IMR-90 (cell line): Measurements from ENCODE around the gene CNPY4. TPM values are rescaled to one million over a fixed set of nuclear protein-coding genes. Genes with fewer than 3 reads are reported as not detected.
A peak's percentile ranks its signal among the peaks of the same experiment; 100 is the strongest.

Experiments used
- ATAC-seq: fragments of 200-7000 bp; cut with Tn5 transposase; 2 replicates; pipeline ENCODE4 v1.9.1; 2020; ENCODE audit warnings: low read depth, mild to moderate bottlenecking, moderate library complexity
- BruUV-seq: library from RNA; stranded (reverse); fragments of 400-500 nt; replicated peaks from 2 replicates; lab custom pipeline; 2021; lab: Mats Ljungman, UMichigan
- CTCF ChIA-PET: fragments of 300-600 bp; formaldehyde crosslinking; extraction: SDS; loops from one replicate; lab custom pipeline; 2021; ENCODE audit warnings: antibody characterized with exemption; lab: Yijun Ruan, JAX
- POLR2A ChIA-PET: fragments of 300-600 bp; sonication (Branson Sonifier 250); formaldehyde crosslinking; loops from one replicate; lab custom pipeline; 2022; ENCODE audit warnings: antibody characterized with exemption; ENCODE audit not compliant: unreplicated experiment; lab: Charles Lee
- DNase-seq: peaks from one replicate; pipeline ENCODE4 v3.0.0; 2013
- H2AFZ ChIP-seq: replicated peaks from 2 replicates; pipeline ENCODE3; 2013; ENCODE audit warnings: low read length, mild to moderate bottlenecking; ENCODE audit not compliant: poor library complexity
- H2AK5ac ChIP-seq: 2 replicates; pipeline ENCODE4 v1.6.1; 2013; ENCODE audit warnings: low read depth, low read length, inconsistent platforms
- H2AK9ac ChIP-seq: replicated peaks from 2 replicates; pipeline ENCODE3; 2013; ENCODE audit warnings: mild to moderate bottlenecking, low read depth, low read length, moderate library complexity; ENCODE audit not compliant: poor library complexity
- H2BK120ac ChIP-seq: 2 replicates; pipeline ENCODE4 v1.6.1; 2013; ENCODE audit warnings: low read depth, low read length, inconsistent platforms
- H2BK15ac ChIP-seq: 3 replicates; pipeline ENCODE4 v1.6.1; 2013; ENCODE audit warnings: low read depth, low read length, inconsistent platforms
- H2BK20ac ChIP-seq: 2 replicates; pipeline ENCODE4 v1.6.1; 2013; ENCODE audit warnings: low read depth, mild to moderate bottlenecking, inconsistent platforms, low read length, moderate library complexity
- H2BK5ac ChIP-seq: 2 replicates; pipeline ENCODE4 v1.6.1; 2013; ENCODE audit warnings: mild to moderate bottlenecking, low read depth, low read length, inconsistent platforms; ENCODE audit not compliant: poor library complexity, severe bottlenecking
- H3K14ac ChIP-seq: replicated peaks from 2 replicates; pipeline ENCODE4 v1.6.1; 2013; ENCODE audit warnings: low read depth, low read length, inconsistent platforms
- H3K18ac ChIP-seq: 2 replicates; pipeline ENCODE4 v1.6.1; 2013; ENCODE audit warnings: low read depth, low read length, control low read depth
- H3K23ac ChIP-seq: 2 replicates; pipeline ENCODE4 v1.6.1; 2013; ENCODE audit warnings: low read depth, low read length, inconsistent platforms
- H3K27ac ChIP-seq: 2 replicates; pipeline ENCODE4 v1.5.1; 2013; ENCODE audit warnings: mild to moderate bottlenecking, control low read depth, low read length; ENCODE audit not compliant: insufficient read depth
- H3K27me3 ChIP-seq: 2 replicates; pipeline ENCODE4 v1.6.1; 2013; ENCODE audit warnings: low read length; ENCODE audit not compliant: control insufficient read depth, insufficient read depth
- H3K36me3 ChIP-seq: 2 replicates; pipeline ENCODE4 v1.6.1; 2013; ENCODE audit warnings: low read length, mixed read lengths; ENCODE audit not compliant: control insufficient read depth, insufficient read depth
- H3K4ac ChIP-seq: 2 replicates; pipeline ENCODE4 v1.6.1; 2013; ENCODE audit warnings: low read depth, low read length, inconsistent platforms
- H3K4me1 ChIP-seq: 2 replicates; pipeline ENCODE4 v1.6.1; 2013; ENCODE audit warnings: low read length, mixed read lengths; ENCODE audit not compliant: control insufficient read depth, insufficient read depth
- H3K4me2 ChIP-seq: 2 replicates; pipeline ENCODE4 v1.6.1; 2013; ENCODE audit warnings: low read depth, mild to moderate bottlenecking, control low read depth, low read length, moderate library complexity
- H3K4me3 ChIP-seq: 2 replicates; pipeline ENCODE4 v1.5.1; 2013; ENCODE audit warnings: low read depth, mild to moderate bottlenecking, control low read depth, low read length, moderate library complexity; ENCODE audit not compliant: insufficient read depth
- H3K56ac ChIP-seq: 2 replicates; pipeline ENCODE4 v1.6.1; 2013; ENCODE audit warnings: low read length, inconsistent platforms; ENCODE audit not compliant: insufficient read depth; ENCODE audit errors: extremely low read depth
- H3K79me1 ChIP-seq, 2 experiments: 2 replicates each; pipeline ENCODE4 v1.6.1; 2013; ENCODE audit warnings: low read length in 2 of 2, inconsistent platforms in 1 of 2, low read depth in 1 of 2
- H3K9ac ChIP-seq: 2 replicates; pipeline ENCODE4 v1.6.1; 2013; ENCODE audit warnings: low read depth, low read length, control low read depth
- H3K9me1 ChIP-seq: 2 replicates; pipeline ENCODE4 v1.6.1; 2013; ENCODE audit warnings: low read length, inconsistent platforms; ENCODE audit not compliant: insufficient read depth
- H3K9me3 ChIP-seq: 2 replicates; pipeline ENCODE4 v1.6.1; 2013; ENCODE audit warnings: low read length; ENCODE audit not compliant: control insufficient read depth, insufficient read depth
- H4K20me1 ChIP-seq: 2 replicates; pipeline ENCODE4 v1.6.1; 2013; ENCODE audit warnings: low read length, inconsistent platforms; ENCODE audit not compliant: insufficient read depth
- H4K5ac ChIP-seq: 2 replicates; pipeline ENCODE4 v1.6.1; 2013; ENCODE audit warnings: mild to moderate bottlenecking, low read depth, low read length, control low read depth
- H4K8ac ChIP-seq, 2 experiments: 2 replicates each; pipeline ENCODE4 v1.6.1; 2013; ENCODE audit warnings: low read depth in 2 of 2, low read length in 2 of 2, control low read depth in 1 of 2, inconsistent platforms in 1 of 2
- H4K91ac ChIP-seq: 2 replicates; pipeline ENCODE4 v1.6.1; 2013; ENCODE audit warnings: low read depth, low read length, inconsistent platforms; ENCODE audit not compliant: insufficient read depth
- CEBPB ChIP-seq: IDR thresholded peaks from 2 replicates; pipeline ENCODE4 v1.6.1; 2012; ENCODE audit warnings: low read depth, low read length, improper control_type of control experiment
- CHD1 ChIP-seq: IDR thresholded peaks from 2 replicates; pipeline ENCODE4 v1.6.1; 2012; ENCODE audit warnings: low read depth, low read length, improper control_type of control experiment
- MAZ ChIP-seq: IDR thresholded peaks from 2 replicates; pipeline ENCODE4 v1.6.1; 2012; ENCODE audit warnings: low read depth, mild to moderate bottlenecking, low read length, improper control_type of control experiment, moderate library complexity, borderline replicate concordance
- MXI1 ChIP-seq: IDR thresholded peaks from 2 replicates; pipeline ENCODE4 v1.6.1; 2012; ENCODE audit warnings: low read depth, mild to moderate bottlenecking, low read length, moderate library complexity, borderline replicate concordance
- NFE2L2 ChIP-seq: fragments of 150-350 bp; IDR thresholded peaks from 2 replicates; pipeline ENCODE4 v1.6.1; 2016; ENCODE audit warnings: low read depth, mild to moderate bottlenecking, low read length
- POLR2A ChIP-seq: IDR thresholded peaks from 2 replicates; pipeline ENCODE4 v1.6.1; 2012; ENCODE audit warnings: mild to moderate bottlenecking, low read depth, low read length
- SMC3 ChIP-seq: fragments of 150-350 bp; IDR thresholded peaks from 2 replicates; pipeline ENCODE4 v1.6.1; 2016; ENCODE audit warnings: low read depth, mild to moderate bottlenecking, antibody characterized with exemption, low read length, moderate library complexity
- whole genome bisulfite sequencing, 2 experiments: methylation state at CpG; one replicate each; pipeline versions ENCODE4 v1.1.5 to v1.1.7; 2013; ENCODE audit warnings: missing lambda C conversion rate in 2 of 2; ENCODE audit not compliant: insufficient read length in 1 of 2; ENCODE audit errors: extremely low coverage in 2 of 2; 5-methylcytosine and 5-hydroxymethylcytosine counted together
- dilution Hi-C: fragments of 300-500 bp; cut with HindIII; formaldehyde crosslinking; loops from one replicate; pipeline ENCODE4 v1.14.3; 2018; ENCODE audit warnings: low sequenced_read_pairs; ENCODE audit not compliant: unreplicated experiment
- in situ Hi-C: fragments of 300-500 bp; cut with MboI; formaldehyde crosslinking; loops from 3 replicates; pipeline ENCODE4 v1.14.3; 2019; ENCODE audit warnings: low sequenced_read_pairs, inconsistent platforms, mixed read lengths
- intact Hi-C: fragments of 100-400 bp; cut with micrococcal nuclease; formaldehyde crosslinking; loops from 2 replicates; pipeline ENCODE4 v1.10.0; 2022
- polyA plus RNA-seq, 3 experiments: library from polyadenylated mRNA; depleted of rRNA; stranded (reverse); fragments of >200 nt; gene quantifications; 2 replicates each; pipeline ENCODE4 v1.2.3, GENCODE V29; 2012; ENCODE audit warnings: low replicate concordance in 1 of 3
- total RNA-seq: library from RNA; depleted of rRNA; stranded (reverse); fragments of >200 nt; gene quantifications from 2 replicates; pipeline ENCODE4 v1.2.3, GENCODE V29; 2012
- TF ChIP-seq, protein P1 (sequence below): fragments of 150-350 bp; IDR thresholded peaks from 2 replicates; pipeline ENCODE4 v1.6.1; 2016; ENCODE audit warnings: low read depth, mild to moderate bottlenecking, low read length, moderate library complexity, borderline replicate concordance

Gene CNPY4
- total and polyA plus RNA-seq, 2 of the 4 experiments (the other 2 are of a cell fraction) = 13.3 to 21.9 TPM

DNA sequence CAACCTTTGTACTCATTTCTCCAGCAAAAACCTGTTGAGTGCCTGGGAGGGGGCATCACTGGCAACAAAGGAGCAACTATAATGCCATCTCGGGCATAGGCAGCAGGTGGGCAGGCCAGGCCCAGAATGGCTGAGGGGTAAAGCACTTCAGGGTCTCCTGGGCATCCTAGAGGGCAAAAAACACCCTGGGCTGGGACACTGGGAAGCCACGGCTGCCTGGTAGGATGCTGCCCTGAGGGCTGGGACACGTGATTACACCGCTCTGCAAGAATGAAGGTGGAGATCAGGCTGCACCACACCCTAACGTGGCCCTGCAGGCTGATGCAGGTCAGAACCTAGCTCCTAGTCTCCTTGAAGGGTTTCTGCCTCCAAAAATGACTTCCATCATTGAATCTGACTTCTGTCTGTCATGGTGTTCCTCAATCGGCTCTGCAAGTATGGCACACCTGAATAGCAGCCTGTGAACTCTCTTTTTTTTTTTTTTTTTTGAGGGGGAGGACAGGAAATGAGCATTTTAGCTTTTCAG is 43.6 kb downstream of the CNPY4 start:
- TF ChIP-seq, protein P1, sequence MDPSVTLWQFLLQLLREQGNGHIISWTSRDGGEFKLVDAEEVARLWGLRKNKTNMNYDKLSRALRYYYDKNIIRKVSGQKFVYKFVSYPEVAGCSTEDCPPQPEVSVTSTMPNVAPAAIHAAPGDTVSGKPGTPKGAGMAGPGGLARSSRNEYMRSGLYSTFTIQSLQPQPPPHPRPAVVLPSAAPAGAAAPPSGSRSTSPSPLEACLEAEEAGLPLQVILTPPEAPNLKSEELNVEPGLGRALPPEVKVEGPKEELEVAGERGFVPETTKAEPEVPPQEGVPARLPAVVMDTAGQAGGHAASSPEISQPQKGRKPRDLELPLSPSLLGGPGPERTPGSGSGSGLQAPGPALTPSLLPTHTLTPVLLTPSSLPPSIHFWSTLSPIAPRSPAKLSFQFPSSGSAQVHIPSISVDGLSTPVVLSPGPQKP = no peak
- TF ChIP-seq MAZ = no peak
- TF ChIP-seq CHD1 = no peak
- TF ChIP-seq SMC3 = no peak
- TF ChIP-seq MXI1 = no peak
- TF ChIP-seq NFE2L2 = no peak
- no peak for TF ChIP-seq POLR2A
- TF ChIP-seq CEBPB = no peak
- Histone ChIP-seq H3K36me3 (no peaks in the 10 kb centered on the region), H3K4me3 (no peak overlapping the region), H3K9me1 (peaks cover 6% of the 10 kb centered on the region; the same call in 1 of the 2 replicates), H4K8ac (no peak overlapping the region), H2BK15ac (no peak overlapping the region), H3K18ac (no peak overlapping the region), H3K79me1 (peaks cover 0 to 16% of the 10 kb centered on the region in 2 experiments; a peak in 1 of 4 replicates), H2AK9ac (peak overlapping the region; percentile 42), H3K4ac (no peak overlapping the region), H2BK120ac (no peak overlapping the region), H2AK5ac (no peak overlapping the region), H2BK20ac (no peak overlapping the region), H3K4me2 (no peak overlapping the region), H3K56ac (no peak overlapping the region), H3K27ac (no peak overlapping the region), H3K27me3 (no peaks in the 10 kb centered on the region), H4K91ac (no peak overlapping the region), H2AFZ (peak overlapping the region; percentile 49), H3K14ac (no peak overlapping the region), H3K23ac (no peak overlapping the region), H4K5ac (no peak overlapping the region), H2BK5ac (no peak overlapping the region), H4K20me1 (no peaks in the 10 kb centered on the region), H3K9ac (no peak overlapping the region), H3K9me3 (no peaks in the 10 kb centered on the region), H3K4me1 (0 out of 2 replicates have a peak, but pooled peaks cover under 1% of the 10 kb centered on the region)
- ATAC-seq = no peak
- no TSS peak for BruUV-seq
- no CpG with 5 or more reads among the region's 6 CpGs for WGBS, 2 experiments
- CTCF ChIA-PET = no interaction called here
- no peak for DNase-seq
- intact Hi-C loops = no loop called here
- dilution Hi-C loops = no loop called here
- in situ Hi-C loops = no loop called here
- POLR2A ChIA-PET = no interaction called here
